NB4 (cell line): ENCODE data around the gene UGT1A5.

Source experiments
- CTCF ChIP-seq: IDR thresholded peaks from one replicate; pipeline ENCODE4 v1.5.1; 2012; ENCODE audit warnings: low read depth, low read length
- MAX ChIP-seq: IDR thresholded peaks from 2 replicates; pipeline ENCODE4 v1.6.1; 2011; ENCODE audit warnings: low read depth, low read length
- POLR2A ChIP-seq: IDR thresholded peaks from 2 replicates; pipeline ENCODE4 v1.6.1; 2011; ENCODE audit warnings: mild to moderate bottlenecking; ENCODE audit not compliant: insufficient read length; ENCODE audit errors: extremely low read depth

GRCh38 chr2:233699424-233700027 is 13.2 kb upstream of the UGT1A5 start:
- no peak for TF ChIP-seq MAX
- no peak for TF ChIP-seq CTCF
- no peak for TF ChIP-seq POLR2A
